HepG2 (cell line): ENCODE measurements around the gene GLI3. TPM values are rescaled to one million over a fixed set of nuclear protein-coding genes. Genes with fewer than 3 reads are reported as not detected.

Experiments
- ZBTB40 ChIP-seq, 2 experiments: fragments of 450-650 bp in 1 of 2; sonication (generic) in 1 of 2; formaldehyde crosslinking in 1 of 2; IDR thresholded peaks; 2 replicates each; pipeline versions ENCODE4 v1.6.1 to v1.8.0; 2016 to 2022; ENCODE audit warnings: antibody characterized with exemption in 1 of 2, mild to moderate bottlenecking in 1 of 2, missing genetic modification reagents in 1 of 2
- ZC3H13 ChIP-seq: sonication (generic); formaldehyde crosslinking; IDR thresholded peaks from 2 replicates; pipeline ENCODE4 v1.8.1; 2023; ENCODE audit warnings: mild to moderate bottlenecking, missing genetic modification reagents, moderate library complexity
- ZFP36L2 ChIP-seq: sonication (generic); formaldehyde crosslinking; IDR thresholded peaks from 2 replicates; pipeline ENCODE4 v1.4.0; 2020; ENCODE audit warnings: missing genetic modification reagents
- ZSCAN22 ChIP-seq: sonication (generic); formaldehyde crosslinking; IDR thresholded peaks from 2 replicates; pipeline ENCODE4 v1.4.0; 2020; ENCODE audit warnings: mild to moderate bottlenecking, missing genetic modification reagents
- polyA plus RNA-seq, 8 experiments: library from polyadenylated mRNA; depleted of rRNA in 3 of 8; stranded (reverse) in 7 of 8; unstranded in 1 of 8; fragments of >200 nt; fragmentation: Illumina TruSeq in 4 of 8; extraction: Trizol in 4 of 8; gene quantifications; 2 replicates each; pipeline versions ENCODE4 v1.2.1 to v1.2.3, GENCODE V29; 2011 to 2016; ENCODE audit warnings: low read depth in 4 of 8, missing spikeins in 1 of 8, mixed read lengths in 1 of 8; ENCODE audit not compliant: insufficient read depth in 1 of 8
- total RNA-seq, 5 experiments: library from RNA; depleted of rRNA; stranded (reverse); fragments of >200 nt; fragmentation: Illumina TruSeq; extraction: Trizol; gene quantifications; 2 replicates each; pipeline ENCODE4 v1.2.3, GENCODE V29; 2016; ENCODE audit warnings: low read depth in 1 of 5

Gene GLI3
- total and polyA plus RNA-seq, 2 of the 13 experiments (the other 11 are each of a cell fraction or from before 2014, with no cell fraction given): not detected

GRCh38 chr7:42152329-42153205 is 84.4 kb downstream of the GLI3 start (continued):
- TF ChIP-seq ZBTB40 (IDR thresholded peaks at IDR 0.05): no peak
- TF ChIP-seq ZBTB40 (CRISPR knock-in tag; IDR thresholded peaks at IDR 0.05): no peak
- TF ChIP-seq ZSCAN22 (CRISPR knock-in tag): no peak
- TF ChIP-seq ZC3H13 (CRISPR knock-in tag): no peak
- no peak for TF ChIP-seq ZFP36L2 (CRISPR knock-in tag)
- TF ChIP-seq, all 625 proteins: peak for 0
